ENCODE data around the gene CNTN6.
A peak's percentile ranks its signal among the peaks of the same experiment; 100 is the strongest.

Gene CNTN6

DNA sequence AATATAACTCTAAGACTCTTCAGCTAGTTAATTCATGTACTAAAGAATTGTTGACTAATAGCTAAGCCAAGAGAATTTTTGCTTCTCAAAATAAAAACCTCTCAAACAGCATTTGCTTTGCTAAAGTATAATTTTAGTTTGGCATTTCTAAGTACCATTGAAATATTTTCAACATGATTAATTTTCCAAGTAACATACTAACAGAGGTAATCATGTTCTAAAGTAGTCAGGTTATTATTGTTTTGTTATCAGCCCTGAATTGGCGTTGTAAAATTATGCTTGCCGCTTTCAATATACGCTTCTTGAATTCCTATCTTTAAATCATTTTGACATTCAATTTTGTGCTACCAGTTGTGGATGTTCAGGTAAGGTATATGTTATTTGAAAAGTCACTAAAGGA is 134.3 kb downstream of the CNTN6 start:
- no peak overlapping the region for H3K4me3 ChIP-seq (ENCODE audit: low read depth, low read length)
- no peaks in the 10 kb centered on the region for H3K9me3 ChIP-seq (ENCODE audit: severe bottlenecking)
- no peak overlapping the region for H3K27ac ChIP-seq
- no peak for TF ChIP-seq CTCF (IDR thresholded peaks at IDR 0.05; ENCODE audit: low read depth, low read length)
- no peaks in the 10 kb centered on the region for H3K27me3 ChIP-seq (ENCODE audit: insufficient read depth, low read depth, severe bottlenecking)
- no peak for DNase-seq
- H3K36me3 ChIP-seq = no peaks in the 10 kb centered on the region

GRCh38 chr3:1228289-1228688 is 135.5 kb downstream of the CNTN6 start:
- Histone ChIP-seq H3K4me3 (ENCODE audit: low read depth, low read length) (no peak overlapping the region), H3K9me3 (ENCODE audit: severe bottlenecking) (no peaks in the 10 kb centered on the region), H3K27me3 (ENCODE audit: insufficient read depth, low read depth, severe bottlenecking) (no peaks in the 10 kb centered on the region), H3K36me3 (no peaks in the 10 kb centered on the region), H3K27ac (no peak overlapping the region)
- DNase-seq = no peak
- no peak for TF ChIP-seq CTCF (IDR thresholded peaks at IDR 0.05; ENCODE audit: low read depth, low read length)

GRCh38 chr3:1230920-1231319 is 138.1 kb downstream of the CNTN6 start:
- Histone ChIP-seq H3K9me3 (ENCODE audit: severe bottlenecking) (no peaks in the 10 kb centered on the region), H3K27ac (no peak overlapping the region), H3K27me3 (ENCODE audit: insufficient read depth, low read depth, severe bottlenecking) (no peaks in the 10 kb centered on the region), H3K36me3 (no peaks in the 10 kb centered on the region), H3K4me3 (ENCODE audit: low read depth, low read length) (no peak overlapping the region)
- no peak for TF ChIP-seq CTCF (IDR thresholded peaks at IDR 0.05; ENCODE audit: low read depth, low read length)
- no peak for DNase-seq

- TF ChIP-seq CTCF (IDR thresholded peaks at IDR 0.05; ENCODE audit: low read depth, low read length) = no peak
- no peak overlapping the region for H3K27ac ChIP-seq
- H3K27me3 ChIP-seq (ENCODE audit: insufficient read depth, low read depth, severe bottlenecking) = no peaks in the 10 kb centered on the region
- no peaks in the 10 kb centered on the region for H3K36me3 ChIP-seq
- no peaks in the 10 kb centered on the region for H3K9me3 ChIP-seq (ENCODE audit: severe bottlenecking)
- DNase-seq = no peak
- no peak overlapping the region for H3K4me3 ChIP-seq (ENCODE audit: low read depth, low read length)
Observed at GRCh38 chr3:1232276-1232675, 139.5 kb downstream of the CNTN6 start.

- Histone ChIP-seq H3K36me3 (no peaks in the 10 kb centered on the region), H3K4me3 (ENCODE audit: low read depth, low read length) (no peak overlapping the region), H3K9me3 (ENCODE audit: severe bottlenecking) (no peaks in the 10 kb centered on the region), H3K27ac (no peak overlapping the region), H3K27me3 (ENCODE audit: insufficient read depth, low read depth, severe bottlenecking) (no peaks in the 10 kb centered on the region)
- no peak for TF ChIP-seq CTCF (IDR thresholded peaks at IDR 0.05; ENCODE audit: low read depth, low read length)
- peak; percentile 11 for DNase-seq
Observed at GRCh38 chr3:1235526-1236120, 142.8 kb downstream of the CNTN6 start.

Data from WERI-Rb-1 (cell line).